ENCODE measurements around the gene UBE2F. TPM values are rescaled to one million over a fixed set of nuclear protein-coding genes. Genes with fewer than 3 reads are reported as not detected.

UBE2F gene
- total and polyA plus RNA-seq, 2 of the 4 experiments (the other 2 are of a cell fraction) = 44.6 to 59.8 TPM

DNA sequence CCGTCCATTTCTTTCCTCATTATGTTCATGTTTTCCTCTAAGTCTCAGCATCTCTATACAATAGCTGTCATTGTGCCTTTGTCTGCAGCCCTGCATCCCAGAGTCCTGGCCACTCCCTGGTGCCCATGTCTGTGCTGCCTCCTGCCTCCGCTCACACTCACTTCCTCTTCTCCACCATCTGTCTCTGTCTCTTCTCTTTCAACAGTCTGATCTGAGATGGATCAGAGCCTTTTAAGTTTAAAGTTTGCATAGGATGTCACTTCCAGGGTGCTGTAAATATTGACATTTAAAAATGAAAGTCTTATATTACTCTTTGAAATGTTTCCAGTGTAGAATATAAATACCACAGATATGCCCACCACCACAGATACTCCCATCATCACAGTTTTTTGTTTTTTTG lies 42.7 kb downstream of the UBE2F start:
- Histone ChIP-seq H2BK15ac (ENCODE audit: low read depth, low read length) (no peak overlapping the region), H3K4me3 (ENCODE audit: insufficient read depth, low read depth, low read length) (no peak overlapping the region), H3K14ac (replicated peaks; ENCODE audit: low read depth, low read length) (no peak overlapping the region), H2BK120ac (ENCODE audit: low read depth, low read length) (no peak overlapping the region), H2BK5ac (ENCODE audit: low read depth, low read length, poor library complexity, severe bottlenecking) (no peak overlapping the region), H3K4me2 (ENCODE audit: low read depth, low read length) (no peak overlapping the region), H3K9me3 (ENCODE audit: control insufficient read depth, insufficient read depth, low read length) (no peaks in the 10 kb centered on the region), H3K9me1 (ENCODE audit: insufficient read depth, low read length) (peaks cover 19% of the 10 kb centered on the region), H3K23ac (ENCODE audit: low read depth, low read length) (no peak overlapping the region), H3K4me1 (ENCODE audit: control insufficient read depth, insufficient read depth, low read length) (peaks cover 7% of the 10 kb centered on the region), H4K91ac (ENCODE audit: insufficient read depth, low read depth, low read length) (no peak overlapping the region), H2BK20ac (ENCODE audit: low read depth, low read length) (no peak overlapping the region), H4K8ac (ENCODE audit: low read depth in 2 of 2, low read length in 2 of 2) (0 out of 4 replicates have a peak overlapping the region, but pooled peaks of 1 of the 2 experiments have one; percentile 3), H3K9ac (ENCODE audit: low read depth, low read length) (peak overlapping the region; percentile 34; the same call in 1 of the 2 replicates), H2AK5ac (ENCODE audit: low read depth, low read length) (no peak overlapping the region), H3K36me3 (ENCODE audit: control insufficient read depth, insufficient read depth, low read length) (peaks cover 3% of the 10 kb centered on the region; the same call in 1 of the 2 replicates), H3K27ac (ENCODE audit: insufficient read depth, low read length) (no peak overlapping the region; the same call in 1 of the 2 replicates), H3K4ac (ENCODE audit: low read depth, low read length) (no peak overlapping the region), H3K79me1 (ENCODE audit: low read depth in 1 of 2, low read length in 2 of 2) (peaks cover 38 to 60% of the 10 kb centered on the region in 2 experiments), H4K20me1 (ENCODE audit: insufficient read depth, low read length) (peaks cover 7% of the 10 kb centered on the region; the same call in 1 of the 2 replicates), H4K5ac (ENCODE audit: low read depth, low read length) (no peak overlapping the region), H3K18ac (ENCODE audit: low read depth, low read length) (no peak overlapping the region), H2AK9ac (replicated peaks; ENCODE audit: low read depth, low read length, poor library complexity) (no peak overlapping the region), H3K56ac (ENCODE audit: extremely low read depth, insufficient read depth, low read length) (no peak overlapping the region), H2AFZ (replicated peaks; ENCODE audit: low read length, poor library complexity) (no peak overlapping the region), H3K27me3 (ENCODE audit: control insufficient read depth, insufficient read depth, low read length) (no peaks in the 10 kb centered on the region)
- no peak for DNase-seq
- ChIA-PET CTCF (no interaction called here), POLR2A (ENCODE audit: unreplicated experiment) (no interaction called here)
- BruUV-seq (replicated peaks) = no TSS peak
- dilution Hi-C loops (cut with HindIII; ENCODE audit: low sequenced_read_pairs, unreplicated experiment) = no loop called here
- 44% methylated on average over 1 of the region's 2 CpGs; no CpG with 5 or more reads in 1 of the 2 experiments for WGBS, 2 experiments (ENCODE audit: extremely low coverage in 2 of 2, insufficient read length in 1 of 2)
- in situ Hi-C loops (cut with MboI; ENCODE audit: low sequenced_read_pairs) = no loop called here
- intact Hi-C loops (cut with micrococcal nuclease) = no loop called here
- ATAC-seq (ENCODE audit: low read depth) = no peak
- TF ChIP-seq MAFK (IDR thresholded peaks at IDR 0.05; ENCODE audit: low read depth, low read length) = no peak
- no peak for TF ChIP-seq MAZ (IDR thresholded peaks at IDR 0.05; ENCODE audit: borderline replicate concordance, low read depth, low read length)
- TF ChIP-seq CHD1 (IDR thresholded peaks at IDR 0.05; ENCODE audit: low read depth, low read length) = no peak
- TF ChIP-seq SMC3 (IDR thresholded peaks at IDR 0.05; ENCODE audit: low read depth, low read length) = no peak
- TF ChIP-seq, protein P1, sequence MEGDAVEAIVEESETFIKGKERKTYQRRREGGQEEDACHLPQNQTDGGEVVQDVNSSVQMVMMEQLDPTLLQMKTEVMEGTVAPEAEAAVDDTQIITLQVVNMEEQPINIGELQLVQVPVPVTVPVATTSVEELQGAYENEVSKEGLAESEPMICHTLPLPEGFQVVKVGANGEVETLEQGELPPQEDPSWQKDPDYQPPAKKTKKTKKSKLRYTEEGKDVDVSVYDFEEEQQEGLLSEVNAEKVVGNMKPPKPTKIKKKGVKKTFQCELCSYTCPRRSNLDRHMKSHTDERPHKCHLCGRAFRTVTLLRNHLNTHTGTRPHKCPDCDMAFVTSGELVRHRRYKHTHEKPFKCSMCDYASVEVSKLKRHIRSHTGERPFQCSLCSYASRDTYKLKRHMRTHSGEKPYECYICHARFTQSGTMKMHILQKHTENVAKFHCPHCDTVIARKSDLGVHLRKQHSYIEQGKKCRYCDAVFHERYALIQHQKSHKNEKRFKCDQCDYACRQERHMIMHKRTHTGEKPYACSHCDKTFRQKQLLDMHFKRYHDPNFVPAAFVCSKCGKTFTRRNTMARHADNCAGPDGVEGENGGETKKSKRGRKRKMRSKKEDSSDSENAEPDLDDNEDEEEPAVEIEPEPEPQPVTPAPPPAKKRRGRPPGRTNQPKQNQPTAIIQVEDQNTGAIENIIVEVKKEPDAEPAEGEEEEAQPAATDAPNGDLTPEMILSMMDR (conservative IDR thresholded peaks at IDR 0.05; ENCODE audit: low read depth, low read length) = no peak
- no peak for TF ChIP-seq MXI1 (IDR thresholded peaks at IDR 0.05; ENCODE audit: borderline replicate concordance, low read depth, low read length)
- no peak for TF ChIP-seq POLR2A (IDR thresholded peaks at IDR 0.05; ENCODE audit: low read depth, low read length)
- TF ChIP-seq, protein P2, sequence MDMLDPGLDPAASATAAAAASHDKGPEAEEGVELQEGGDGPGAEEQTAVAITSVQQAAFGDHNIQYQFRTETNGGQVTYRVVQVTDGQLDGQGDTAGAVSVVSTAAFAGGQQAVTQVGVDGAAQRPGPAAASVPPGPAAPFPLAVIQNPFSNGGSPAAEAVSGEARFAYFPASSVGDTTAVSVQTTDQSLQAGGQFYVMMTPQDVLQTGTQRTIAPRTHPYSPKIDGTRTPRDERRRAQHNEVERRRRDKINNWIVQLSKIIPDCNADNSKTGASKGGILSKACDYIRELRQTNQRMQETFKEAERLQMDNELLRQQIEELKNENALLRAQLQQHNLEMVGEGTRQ (IDR thresholded peaks at IDR 0.05; ENCODE audit: low read depth, low read length) = no peak
- TF ChIP-seq, protein P3, sequence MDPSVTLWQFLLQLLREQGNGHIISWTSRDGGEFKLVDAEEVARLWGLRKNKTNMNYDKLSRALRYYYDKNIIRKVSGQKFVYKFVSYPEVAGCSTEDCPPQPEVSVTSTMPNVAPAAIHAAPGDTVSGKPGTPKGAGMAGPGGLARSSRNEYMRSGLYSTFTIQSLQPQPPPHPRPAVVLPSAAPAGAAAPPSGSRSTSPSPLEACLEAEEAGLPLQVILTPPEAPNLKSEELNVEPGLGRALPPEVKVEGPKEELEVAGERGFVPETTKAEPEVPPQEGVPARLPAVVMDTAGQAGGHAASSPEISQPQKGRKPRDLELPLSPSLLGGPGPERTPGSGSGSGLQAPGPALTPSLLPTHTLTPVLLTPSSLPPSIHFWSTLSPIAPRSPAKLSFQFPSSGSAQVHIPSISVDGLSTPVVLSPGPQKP (IDR thresholded peaks at IDR 0.05; ENCODE audit: borderline replicate concordance, low read depth, low read length) = no peak
- no peak for TF ChIP-seq BHLHE40 (IDR thresholded peaks at IDR 0.05; ENCODE audit: low read depth, low read length)
- TF ChIP-seq CEBPB (IDR thresholded peaks at IDR 0.05; ENCODE audit: low read depth, low read length) = no peak
- TF ChIP-seq RCOR1 (IDR thresholded peaks at IDR 0.05; ENCODE audit: insufficient replicate concordance, low read length) = no peak
- TF ChIP-seq RFX5 (IDR thresholded peaks at IDR 0.05; ENCODE audit: low read depth, low read length) = no peak
- TF ChIP-seq NFE2L2 (IDR thresholded peaks at IDR 0.05; ENCODE audit: low read depth, low read length) = no peak
- no peak for TF ChIP-seq FOS (IDR thresholded peaks at IDR 0.05; ENCODE audit: low read depth, low read length)
- no peak for TF ChIP-seq RAD21 (IDR thresholded peaks at IDR 0.05; ENCODE audit: low read length)
